SK-N-SH treated with all-trans-retinoic acid at 6 μM for 48 hours (cell line): ENCODE measurements around the gene OCIAD2.

ENCODE experiments used
- ATAC-seq: fragments of 200-7000 bp; cut with Tn5 transposase; 3 replicates; pipeline ENCODE4 v1.9.1; 2020; ENCODE audit warnings: mild to moderate bottlenecking, moderate library complexity
- ARNTL ChIP-seq: fragments of 450-650 bp; formaldehyde crosslinking; IDR thresholded peaks from 2 replicates; pipeline ENCODE4 v1.5.0; 2020; ENCODE audit warnings: low read depth, mild to moderate bottlenecking, moderate library complexity, borderline replicate concordance
- BACH2 ChIP-seq: fragments of 250-450 bp; sonication (Bioruptor Pico); IDR thresholded peaks from 2 replicates; pipeline ENCODE4 v1.9.0; 2021; ENCODE audit warnings: mild to moderate bottlenecking, borderline replicate concordance
- CSDC2 ChIP-seq: fragments of 250-450 bp; sonication (Bioruptor Pico); IDR thresholded peaks from 2 replicates; pipeline ENCODE4 v1.5.0; 2020; ENCODE audit warnings: mild to moderate bottlenecking, moderate library complexity
- ESRRG ChIP-seq: fragments of 250-450 bp; sonication (Bioruptor Pico); IDR thresholded peaks from 2 replicates; pipeline ENCODE4 v1.6.1; 2021; ENCODE audit warnings: mild to moderate bottlenecking
- GLIS3 ChIP-seq: fragments of 250-450 bp; sonication (Bioruptor Pico); IDR thresholded peaks from 2 replicates; pipeline ENCODE4 v1.5.0; 2020; ENCODE audit warnings: mild to moderate bottlenecking, moderate library complexity
- ISL1 ChIP-seq: fragments of 250-450 bp; sonication (Bioruptor Pico); IDR thresholded peaks from 2 replicates; pipeline ENCODE4 v2.1.2; 2022; ENCODE audit warnings: mild to moderate bottlenecking, moderate library complexity
- OSR1 ChIP-seq: fragments of 250-450 bp; sonication (Bioruptor Pico); IDR thresholded peaks from 2 replicates; pipeline ENCODE4 v1.8.0; 2022; ENCODE audit warnings: moderate library complexity, mild to moderate bottlenecking, inconsistent platforms
- PPARA ChIP-seq: fragments of 250-450 bp; sonication (Bioruptor Pico); IDR thresholded peaks from 2 replicates; pipeline ENCODE4 v1.5.0; 2020; ENCODE audit warnings: mild to moderate bottlenecking, borderline replicate concordance
- RARB ChIP-seq: fragments of 250-450 bp; sonication (Bioruptor Pico); IDR thresholded peaks from 2 replicates; pipeline ENCODE4 v1.8.0; 2021; ENCODE audit warnings: mild to moderate bottlenecking, moderate library complexity
- SNAI2 ChIP-seq: fragments of 250-450 bp; sonication (Bioruptor Pico); IDR thresholded peaks from 2 replicates; pipeline ENCODE4 v1.5.0; 2020; ENCODE audit warnings: mild to moderate bottlenecking, moderate library complexity
- TCF4 ChIP-seq: fragments of 250-450 bp; sonication (Bioruptor Pico); IDR thresholded peaks from 2 replicates; pipeline ENCODE4 v1.8.0; 2021; ENCODE audit warnings: mild to moderate bottlenecking, moderate library complexity, borderline replicate concordance
- TOX ChIP-seq: fragments of 250-450 bp; sonication (Bioruptor Pico); IDR thresholded peaks from 2 replicates; pipeline ENCODE4 v1.8.0; 2021; ENCODE audit warnings: mild to moderate bottlenecking, moderate library complexity, borderline replicate concordance
- ZC3H10 ChIP-seq: fragments of 250-450 bp; sonication (Bioruptor Pico); IDR thresholded peaks from 2 replicates; pipeline ENCODE4 v1.5.1; 2021; ENCODE audit warnings: mild to moderate bottlenecking, moderate library complexity
- ZFP3 ChIP-seq: fragments of 250-450 bp; sonication (Bioruptor Pico); IDR thresholded peaks from 2 replicates; pipeline ENCODE4 v1.5.0; 2020; ENCODE audit warnings: mild to moderate bottlenecking, moderate library complexity
- ZFP30 ChIP-seq: fragments of 450-650 bp; formaldehyde crosslinking; IDR thresholded peaks from 2 replicates; pipeline ENCODE4 v1.5.0; 2022; ENCODE audit warnings: mild to moderate bottlenecking, moderate library complexity
- ZNF565 ChIP-seq: fragments of 450-650 bp; formaldehyde crosslinking; conservative IDR thresholded peaks from 2 replicates; pipeline ENCODE4 v1.5.0; 2020; ENCODE audit warnings: low read depth, mild to moderate bottlenecking, moderate library complexity
- ZNF70 ChIP-seq: fragments of 450-650 bp; formaldehyde crosslinking; IDR thresholded peaks from 2 replicates; pipeline ENCODE4 v1.5.0; 2020; ENCODE audit warnings: mild to moderate bottlenecking, moderate library complexity
- ZNF8 ChIP-seq: fragments of 450-650 bp; formaldehyde crosslinking; IDR thresholded peaks from 2 replicates; pipeline ENCODE4 v1.5.0; 2020; ENCODE audit warnings: mild to moderate bottlenecking, moderate library complexity
- TF ChIP-seq, protein P1 (sequence below): fragments of 250-450 bp; sonication (Bioruptor Pico); IDR thresholded peaks from 2 replicates; pipeline ENCODE4 v1.5.1; 2021; ENCODE audit warnings: mild to moderate bottlenecking, moderate library complexity
- TF ChIP-seq, protein P2 (sequence below): fragments of 250-450 bp; sonication (Bioruptor Pico); IDR thresholded peaks from 2 replicates; pipeline ENCODE4 v1.5.0; 2020; ENCODE audit warnings: mild to moderate bottlenecking, moderate library complexity
- TF ChIP-seq, protein P3 (sequence below): fragments of 250-450 bp; sonication (Bioruptor Pico); IDR thresholded peaks from 2 replicates; pipeline ENCODE4 v1.5.1; 2020; ENCODE audit warnings: low read depth, mild to moderate bottlenecking, moderate library complexity
- TF ChIP-seq, protein P4 (sequence below): fragments of 250-450 bp; sonication (Bioruptor Pico); IDR thresholded peaks from 2 replicates; pipeline ENCODE4 v1.8.0; 2021; ENCODE audit warnings: low read depth, mild to moderate bottlenecking, moderate library complexity, borderline replicate concordance

The OCIAD2 gene

DNA sequence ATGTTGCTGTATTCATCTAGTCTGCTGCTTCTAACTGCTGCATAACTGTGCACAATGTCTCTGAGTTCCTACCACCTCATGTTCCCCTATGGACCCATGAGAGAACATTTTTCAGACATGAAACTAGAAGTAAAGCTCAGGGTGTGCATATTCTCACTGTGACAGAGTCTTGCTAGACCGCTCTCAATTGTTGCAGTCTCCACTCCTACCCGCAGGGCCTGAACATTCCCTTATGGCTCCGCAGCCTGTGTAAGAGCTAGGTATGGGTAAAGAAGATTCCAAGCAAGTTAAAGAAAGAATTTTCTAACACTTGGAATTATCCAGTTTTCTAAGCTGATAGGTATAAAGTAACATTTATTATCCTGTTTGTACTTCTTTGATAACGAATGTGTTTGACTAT lies 5.4 kb downstream of the OCIAD2 start:
- TF ChIP-seq SNAI2 (CRISPR knock-in tag) (no peak), ZNF8 (no peak), OSR1 (no peak), ZFP3 (CRISPR knock-in tag) (no peak), PPARA (CRISPR knock-in tag) (no peak), ARNTL (no peak), TCF4 (CRISPR knock-in tag) (no peak), CSDC2 (no peak), TOX (CRISPR knock-in tag) (no peak), GLIS3 (CRISPR knock-in tag) (no peak)

DNA sequence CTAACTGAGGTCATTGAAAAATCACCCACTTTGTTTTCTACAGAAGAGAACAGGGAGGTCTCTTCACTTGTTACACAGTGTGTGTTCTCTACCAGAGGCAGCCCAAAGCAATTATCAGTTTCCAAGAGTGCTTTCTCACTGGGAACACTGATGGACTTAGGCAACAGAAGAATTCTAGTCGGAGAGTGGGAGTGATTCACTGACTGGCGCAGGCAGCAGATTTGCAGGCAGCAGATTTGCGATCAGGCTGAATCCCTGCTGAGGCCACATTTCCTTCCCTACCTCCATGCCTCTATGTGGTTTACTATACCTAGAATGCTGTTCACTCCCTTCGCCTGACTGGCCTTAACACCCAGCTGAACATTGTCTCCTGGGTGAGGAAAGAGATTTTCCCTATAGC lies 6.6 kb downstream of the OCIAD2 start:
- TF ChIP-seq, protein P1, sequence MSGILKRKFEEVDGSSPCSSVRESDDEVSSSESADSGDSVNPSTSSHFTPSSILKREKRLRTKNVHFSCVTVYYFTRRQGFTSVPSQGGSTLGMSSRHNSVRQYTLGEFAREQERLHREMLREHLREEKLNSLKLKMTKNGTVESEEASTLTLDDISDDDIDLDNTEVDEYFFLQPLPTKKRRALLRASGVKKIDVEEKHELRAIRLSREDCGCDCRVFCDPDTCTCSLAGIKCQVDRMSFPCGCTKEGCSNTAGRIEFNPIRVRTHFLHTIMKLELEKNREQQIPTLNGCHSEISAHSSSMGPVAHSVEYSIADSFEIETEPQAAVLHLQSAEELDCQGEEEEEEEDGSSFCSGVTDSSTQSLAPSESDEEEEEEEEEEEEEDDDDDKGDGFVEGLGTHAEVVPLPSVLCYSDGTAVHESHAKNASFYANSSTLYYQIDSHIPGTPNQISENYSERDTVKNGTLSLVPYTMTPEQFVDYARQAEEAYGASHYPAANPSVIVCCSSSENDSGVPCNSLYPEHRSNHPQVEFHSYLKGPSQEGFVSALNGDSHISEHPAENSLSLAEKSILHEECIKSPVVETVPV (CRISPR knock-in tag), result no peak
- TF ChIP-seq TOX (CRISPR knock-in tag) (no peak), PPARA (CRISPR knock-in tag) (no peak), TCF4 (CRISPR knock-in tag) (no peak), ZNF8 (no peak), ZFP3 (CRISPR knock-in tag) (no peak), GLIS3 (CRISPR knock-in tag) (no peak), ZFP30 (CRISPR knock-in tag) (no peak)
- TF ChIP-seq, protein P2, sequence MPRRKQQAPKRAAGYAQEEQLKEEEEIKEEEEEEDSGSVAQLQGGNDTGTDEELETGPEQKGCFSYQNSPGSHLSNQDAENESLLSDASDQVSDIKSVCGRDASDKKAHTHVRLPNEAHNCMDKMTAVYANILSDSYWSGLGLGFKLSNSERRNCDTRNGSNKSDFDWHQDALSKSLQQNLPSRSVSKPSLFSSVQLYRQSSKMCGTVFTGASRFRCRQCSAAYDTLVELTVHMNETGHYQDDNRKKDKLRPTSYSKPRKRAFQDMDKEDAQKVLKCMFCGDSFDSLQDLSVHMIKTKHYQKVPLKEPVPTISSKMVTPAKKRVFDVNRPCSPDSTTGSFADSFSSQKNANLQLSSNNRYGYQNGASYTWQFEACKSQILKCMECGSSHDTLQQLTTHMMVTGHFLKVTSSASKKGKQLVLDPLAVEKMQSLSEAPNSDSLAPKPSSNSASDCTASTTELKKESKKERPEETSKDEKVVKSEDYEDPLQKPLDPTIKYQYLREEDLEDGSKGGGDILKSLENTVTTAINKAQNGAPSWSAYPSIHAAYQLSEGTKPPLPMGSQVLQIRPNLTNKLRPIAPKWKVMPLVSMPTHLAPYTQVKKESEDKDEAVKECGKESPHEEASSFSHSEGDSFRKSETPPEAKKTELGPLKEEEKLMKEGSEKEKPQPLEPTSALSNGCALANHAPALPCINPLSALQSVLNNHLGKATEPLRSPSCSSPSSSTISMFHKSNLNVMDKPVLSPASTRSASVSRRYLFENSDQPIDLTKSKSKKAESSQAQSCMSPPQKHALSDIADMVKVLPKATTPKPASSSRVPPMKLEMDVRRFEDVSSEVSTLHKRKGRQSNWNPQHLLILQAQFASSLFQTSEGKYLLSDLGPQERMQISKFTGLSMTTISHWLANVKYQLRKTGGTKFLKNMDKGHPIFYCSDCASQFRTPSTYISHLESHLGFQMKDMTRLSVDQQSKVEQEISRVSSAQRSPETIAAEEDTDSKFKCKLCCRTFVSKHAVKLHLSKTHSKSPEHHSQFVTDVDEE (CRISPR knock-in tag), result no peak
- ATAC-seq, result peak; percentile 73

More for the DNA sequence above, 5.4 kb downstream of the OCIAD2 start:
- no peak for ATAC-seq

DNA sequence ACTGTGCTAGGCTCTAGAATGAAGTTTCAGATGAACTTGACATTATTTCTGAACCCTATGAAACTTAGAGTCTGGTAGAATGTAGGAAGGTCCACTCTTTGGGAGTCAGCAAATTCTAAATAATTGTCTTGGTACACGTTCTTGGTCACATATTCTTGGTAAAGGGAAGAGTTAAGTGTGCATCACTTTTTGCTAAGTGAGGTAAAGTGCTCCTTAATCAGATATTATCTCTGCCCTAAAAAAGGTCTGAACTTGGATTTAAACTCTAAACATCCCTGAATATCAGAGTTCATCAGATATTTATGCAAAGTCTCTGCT lies 7.2 kb downstream of the OCIAD2 start:
- TF ChIP-seq ZFP3 (CRISPR knock-in tag) (no peak), BACH2 (CRISPR knock-in tag) (no peak), OSR1 (no peak), RARB (CRISPR knock-in tag) (no peak), ZNF565 (no peak), ZNF70 (CRISPR knock-in tag) (no peak), ESRRG (CRISPR knock-in tag) (no peak), ZNF8 (no peak), ISL1 (CRISPR knock-in tag) (no peak), ZC3H10 (CRISPR knock-in tag) (no peak), ARNTL (no peak), ZFP30 (CRISPR knock-in tag) (no peak)
- TF ChIP-seq, protein P2 (CRISPR knock-in tag), result no peak
- TF ChIP-seq, protein P1 (CRISPR knock-in tag), result no peak
- TF ChIP-seq, protein P3, sequence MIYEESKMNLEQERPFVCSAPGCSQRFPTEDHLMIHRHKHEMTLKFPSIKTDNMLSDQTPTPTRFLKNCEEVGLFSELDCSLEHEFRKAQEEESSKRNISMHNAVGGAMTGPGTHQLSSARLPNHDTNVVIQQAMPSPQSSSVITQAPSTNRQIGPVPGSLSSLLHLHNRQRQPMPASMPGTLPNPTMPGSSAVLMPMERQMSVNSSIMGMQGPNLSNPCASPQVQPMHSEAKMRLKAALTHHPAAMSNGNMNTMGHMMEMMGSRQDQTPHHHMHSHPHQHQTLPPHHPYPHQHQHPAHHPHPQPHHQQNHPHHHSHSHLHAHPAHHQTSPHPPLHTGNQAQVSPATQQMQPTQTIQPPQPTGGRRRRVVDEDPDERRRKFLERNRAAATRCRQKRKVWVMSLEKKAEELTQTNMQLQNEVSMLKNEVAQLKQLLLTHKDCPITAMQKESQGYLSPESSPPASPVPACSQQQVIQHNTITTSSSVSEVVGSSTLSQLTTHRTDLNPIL (CRISPR knock-in tag), result no peak
- TF ChIP-seq, protein P4, sequence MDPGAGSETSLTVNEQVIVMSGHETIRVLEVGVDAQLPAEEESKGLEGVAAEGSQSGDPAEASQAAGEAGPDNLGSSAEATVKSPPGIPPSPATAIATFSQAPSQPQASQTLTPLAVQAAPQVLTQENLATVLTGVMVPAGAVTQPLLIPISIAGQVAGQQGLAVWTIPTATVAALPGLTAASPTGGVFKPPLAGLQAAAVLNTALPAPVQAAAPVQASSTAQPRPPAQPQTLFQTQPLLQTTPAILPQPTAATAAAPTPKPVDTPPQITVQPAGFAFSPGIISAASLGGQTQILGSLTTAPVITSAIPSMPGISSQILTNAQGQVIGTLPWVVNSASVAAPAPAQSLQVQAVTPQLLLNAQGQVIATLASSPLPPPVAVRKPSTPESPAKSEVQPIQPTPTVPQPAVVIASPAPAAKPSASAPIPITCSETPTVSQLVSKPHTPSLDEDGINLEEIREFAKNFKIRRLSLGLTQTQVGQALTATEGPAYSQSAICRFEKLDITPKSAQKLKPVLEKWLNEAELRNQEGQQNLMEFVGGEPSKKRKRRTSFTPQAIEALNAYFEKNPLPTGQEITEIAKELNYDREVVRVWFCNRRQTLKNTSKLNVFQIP, result no peak
- no peak; the same call in 1 of the 3 replicates for ATAC-seq
